ENCODE measurements around the gene HDGF. TPM values are rescaled to one million over a fixed set of nuclear protein-coding genes. Genes with fewer than 3 reads are reported as not detected.

HDGF gene
- total and polyA plus RNA-seq, 3 donors from 2014 or later: 78.2 to 133 (median 97.7) TPM

GRCh38 chr1:156738916-156739315, 12.6 kb downstream of the HDGF start:
- Histone ChIP-seq H3K4me3 (no peak overlapping the region), H3K27me3 (no peaks in the 10 kb centered on the region), H3K4me1 (peaks cover 10% of the 10 kb centered on the region), H3K27ac (no peak overlapping the region), H3K9me3 (no peaks in the 10 kb centered on the region), H3K36me3 (ENCODE audit: low read depth, missing control alignments) (no peaks in the 10 kb centered on the region)
- no peak for DNase-seq
- intact Hi-C loops (cut with DNase I; ENCODE audit: low total_unique reads): no loop called here
- TF ChIP-seq, protein P1, sequence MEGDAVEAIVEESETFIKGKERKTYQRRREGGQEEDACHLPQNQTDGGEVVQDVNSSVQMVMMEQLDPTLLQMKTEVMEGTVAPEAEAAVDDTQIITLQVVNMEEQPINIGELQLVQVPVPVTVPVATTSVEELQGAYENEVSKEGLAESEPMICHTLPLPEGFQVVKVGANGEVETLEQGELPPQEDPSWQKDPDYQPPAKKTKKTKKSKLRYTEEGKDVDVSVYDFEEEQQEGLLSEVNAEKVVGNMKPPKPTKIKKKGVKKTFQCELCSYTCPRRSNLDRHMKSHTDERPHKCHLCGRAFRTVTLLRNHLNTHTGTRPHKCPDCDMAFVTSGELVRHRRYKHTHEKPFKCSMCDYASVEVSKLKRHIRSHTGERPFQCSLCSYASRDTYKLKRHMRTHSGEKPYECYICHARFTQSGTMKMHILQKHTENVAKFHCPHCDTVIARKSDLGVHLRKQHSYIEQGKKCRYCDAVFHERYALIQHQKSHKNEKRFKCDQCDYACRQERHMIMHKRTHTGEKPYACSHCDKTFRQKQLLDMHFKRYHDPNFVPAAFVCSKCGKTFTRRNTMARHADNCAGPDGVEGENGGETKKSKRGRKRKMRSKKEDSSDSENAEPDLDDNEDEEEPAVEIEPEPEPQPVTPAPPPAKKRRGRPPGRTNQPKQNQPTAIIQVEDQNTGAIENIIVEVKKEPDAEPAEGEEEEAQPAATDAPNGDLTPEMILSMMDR (IDR thresholded peaks at IDR 0.05): no peak
- TF ChIP-seq POLR2A (IDR thresholded peaks at IDR 0.05): no peak
- 83 to 85% methylated on average over 2 of the region's 2 CpGs for WGBS, 2 donors

- TF ChIP-seq, protein P1 (IDR thresholded peaks at IDR 0.05): no peak
- no peak for TF ChIP-seq POLR2A (IDR thresholded peaks at IDR 0.05)
- no peak for DNase-seq
- Histone ChIP-seq H3K4me3 (no peak overlapping the region), H3K4me1 (peaks cover 10% of the 10 kb centered on the region), H3K36me3 (ENCODE audit: low read depth, missing control alignments) (no peaks in the 10 kb centered on the region), H3K9me3 (no peaks in the 10 kb centered on the region), H3K27me3 (no peaks in the 10 kb centered on the region), H3K27ac (no peak overlapping the region)
- 74 to 84% methylated on average over 8 to 10 of the region's 10 CpGs for WGBS, 2 donors
- intact Hi-C loops (cut with DNase I; ENCODE audit: low total_unique reads): no loop called here
These were observed 13.1 kb downstream of the HDGF start for GRCh38 chr1:156738407-156738806.

- H3K27ac ChIP-seq: no peak overlapping the region
- TF ChIP-seq, protein P1 (IDR thresholded peaks at IDR 0.05): no peak
- TF ChIP-seq POLR2A (IDR thresholded peaks at IDR 0.05): no peak
- no peak overlapping the region for H3K4me3 ChIP-seq
- WGBS, 2 donors: 86 to 97% methylated on average over 12 to 20 of the region's 20 CpGs
- H3K4me1 ChIP-seq: peaks cover 7% of the 10 kb centered on the region
- H3K27me3 ChIP-seq: no peaks in the 10 kb centered on the region
- H3K36me3 ChIP-seq (ENCODE audit: low read depth, missing control alignments): no peaks in the 10 kb centered on the region
- H3K9me3 ChIP-seq: no peaks in the 10 kb centered on the region
- intact Hi-C loops (cut with DNase I; ENCODE audit: low total_unique reads): no loop called here
- DNase-seq: no peak
These were observed 17.4 kb downstream of the HDGF start for GRCh38 chr1:156733989-156734584.

DNA sequence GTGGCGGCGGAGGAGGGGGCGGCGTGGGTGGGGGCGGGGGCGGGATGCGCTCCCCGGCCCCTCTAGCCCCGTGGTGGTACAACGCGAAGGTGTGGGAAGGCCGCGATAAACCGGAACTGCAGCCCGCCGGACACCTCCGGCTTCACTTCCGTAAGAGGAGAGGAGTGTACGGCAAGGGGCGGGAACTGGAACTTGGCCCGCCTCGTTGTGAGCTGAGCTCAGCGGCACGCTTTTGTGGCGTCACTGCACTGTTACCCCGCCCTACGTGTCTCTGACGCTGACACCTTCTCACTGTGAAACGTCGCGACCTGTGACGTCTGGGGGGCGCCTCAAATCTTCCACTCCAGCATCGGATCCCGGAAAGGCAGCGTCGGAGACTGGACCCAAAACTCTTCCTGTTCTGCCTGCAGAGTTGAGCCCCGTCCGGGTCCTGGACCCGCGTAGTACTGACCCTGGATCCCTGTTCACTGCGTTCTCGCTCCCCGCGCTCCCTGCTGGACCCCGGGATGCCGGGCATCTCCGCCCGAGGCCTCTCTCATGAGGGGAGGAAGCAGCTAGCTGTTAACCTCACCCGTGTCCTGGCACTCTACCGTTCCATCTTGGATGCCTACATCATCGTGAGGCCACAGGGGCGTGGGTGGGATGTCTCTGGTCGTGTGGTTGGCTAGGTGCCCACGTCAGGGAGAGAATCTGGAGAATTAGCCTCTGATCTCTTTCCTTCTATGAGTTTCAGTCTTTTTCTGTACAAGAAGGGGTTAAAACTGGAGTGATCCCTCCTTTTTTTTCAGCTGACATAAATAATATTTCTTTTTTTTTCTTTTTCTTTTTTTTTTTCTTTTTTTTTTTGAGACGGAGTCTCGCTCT, 22.6 kb downstream of the HDGF start, which contains the start of gene ISG20L2:
Gene ISG20L2 (minus strand): TSS at position 168 of the 864 bp plus-strand sequence. CDS start 1,114 bp downstream, outside the sequence.
- Histone ChIP-seq H3K27me3 (no peaks in the 10 kb centered on the region), H3K4me1 (peaks cover 44% of the 10 kb centered on the region), H3K9me3 (no peaks in the 10 kb centered on the region), H3K4me3 (peak within 1 kb of the TSS; percentile 91), H3K36me3 (ENCODE audit: low read depth, missing control alignments) (no peaks in the 10 kb centered on the region), H3K27ac (peak within 1 kb of the TSS; percentile 97 to 98)
- intact Hi-C loops (cut with DNase I; ENCODE audit: low total_unique reads): no loop called here
- TF ChIP-seq, protein P1 (IDR thresholded peaks at IDR 0.05): no peak
- peak; percentile 6 for TF ChIP-seq POLR2A (IDR thresholded peaks at IDR 0.05)
- WGBS, 2 donors: 1% methylated on average over 44 to 55 of the region's 57 CpGs
- DNase-seq: peak; percentile 99

Measured in testis (tissue), 3 donors.